GM13976 (cell line): Measurements from ENCODE around the gene HSPBAP1.

Source experiments
- DNase-seq: peaks from one replicate; pipeline ENCODE4 v3.0.0; 2012; ENCODE audit warnings: low spot score
- in situ Hi-C: fragments of 300-500 bp; cut with MboI; formaldehyde crosslinking; loops from one replicate; pipeline ENCODE4 v1.12.0; 2022; ENCODE audit warnings: low sequenced_read_pairs, mixed read lengths, inconsistent platforms; ENCODE audit not compliant: unreplicated experiment
- TF ChIP-seq, protein P1 (sequence below): IDR thresholded peaks from 2 replicates; pipeline ENCODE4 v1.5.1; 2012; ENCODE audit warnings: borderline replicate concordance, mild to moderate bottlenecking; ENCODE audit not compliant: insufficient read depth; ENCODE audit errors: extremely low read depth, missing control alignments, control extremely low read depth

The HSPBAP1 gene

DNA sequence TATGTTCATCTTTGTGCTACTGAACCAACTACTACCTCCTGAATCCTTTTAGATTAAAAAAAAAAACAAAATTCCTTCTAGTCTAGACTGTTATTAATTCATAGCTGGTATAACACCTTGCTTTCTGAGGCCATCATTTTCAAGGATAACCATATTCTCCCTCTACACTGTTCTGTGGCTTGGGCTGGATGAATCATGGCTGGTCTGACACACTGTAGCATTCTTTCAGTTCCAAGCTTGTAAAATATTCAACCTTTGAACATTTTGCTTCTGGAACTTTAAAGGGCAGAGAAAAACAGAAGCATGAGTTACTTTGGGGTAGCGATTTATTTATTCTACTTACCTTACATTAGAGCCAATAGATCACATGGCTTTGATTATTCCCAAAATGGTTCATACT, 7.6 kb downstream of the HSPBAP1 start:
- DNase-seq, result no peak
- in situ Hi-C loops, result no loop called here
- TF ChIP-seq, protein P1, sequence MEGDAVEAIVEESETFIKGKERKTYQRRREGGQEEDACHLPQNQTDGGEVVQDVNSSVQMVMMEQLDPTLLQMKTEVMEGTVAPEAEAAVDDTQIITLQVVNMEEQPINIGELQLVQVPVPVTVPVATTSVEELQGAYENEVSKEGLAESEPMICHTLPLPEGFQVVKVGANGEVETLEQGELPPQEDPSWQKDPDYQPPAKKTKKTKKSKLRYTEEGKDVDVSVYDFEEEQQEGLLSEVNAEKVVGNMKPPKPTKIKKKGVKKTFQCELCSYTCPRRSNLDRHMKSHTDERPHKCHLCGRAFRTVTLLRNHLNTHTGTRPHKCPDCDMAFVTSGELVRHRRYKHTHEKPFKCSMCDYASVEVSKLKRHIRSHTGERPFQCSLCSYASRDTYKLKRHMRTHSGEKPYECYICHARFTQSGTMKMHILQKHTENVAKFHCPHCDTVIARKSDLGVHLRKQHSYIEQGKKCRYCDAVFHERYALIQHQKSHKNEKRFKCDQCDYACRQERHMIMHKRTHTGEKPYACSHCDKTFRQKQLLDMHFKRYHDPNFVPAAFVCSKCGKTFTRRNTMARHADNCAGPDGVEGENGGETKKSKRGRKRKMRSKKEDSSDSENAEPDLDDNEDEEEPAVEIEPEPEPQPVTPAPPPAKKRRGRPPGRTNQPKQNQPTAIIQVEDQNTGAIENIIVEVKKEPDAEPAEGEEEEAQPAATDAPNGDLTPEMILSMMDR, result no peak

DNA sequence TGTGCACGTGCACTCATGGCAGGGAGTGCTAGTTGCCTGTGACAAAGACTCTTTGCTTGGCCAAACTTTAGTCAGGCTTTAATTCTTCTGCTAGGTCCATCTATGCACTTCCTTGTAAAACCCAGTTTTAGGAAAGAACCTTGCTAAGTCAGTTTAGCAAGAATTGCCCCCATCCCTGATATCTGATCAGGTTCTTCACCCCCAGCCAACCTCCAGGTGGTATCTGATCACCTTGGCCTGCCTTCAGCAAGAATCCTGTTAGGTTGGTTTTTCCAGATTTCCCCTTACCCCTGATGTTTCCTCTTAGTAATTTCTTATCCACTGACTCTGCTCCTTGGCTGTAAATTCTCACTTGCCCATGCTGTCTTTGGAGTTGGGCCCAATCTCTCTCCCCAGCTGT, 8.4 kb downstream of the HSPBAP1 start:
- TF ChIP-seq, protein P1, result no peak
- no peak for DNase-seq
- in situ Hi-C loops, result no loop called here

DNA sequence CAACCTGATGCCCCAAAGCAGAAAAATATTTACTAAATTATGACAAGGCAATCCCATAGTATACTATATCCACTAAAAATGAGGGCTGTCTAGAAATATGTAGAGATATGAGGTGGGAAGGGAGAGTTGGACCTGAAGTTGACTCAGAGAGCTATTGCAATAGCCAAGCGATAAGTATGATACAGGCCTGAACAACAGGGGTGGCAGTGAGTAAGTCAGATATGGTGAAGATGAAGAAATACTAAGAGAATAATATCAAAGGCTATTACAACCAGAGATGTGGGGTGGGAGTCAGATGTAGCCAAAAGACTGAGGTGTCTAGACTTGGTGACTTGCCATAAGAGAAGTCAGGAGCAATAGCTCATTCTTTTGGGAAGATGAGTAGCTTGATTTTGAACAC, 9.2 kb downstream of the HSPBAP1 start:
- no peak for DNase-seq
- TF ChIP-seq, protein P1, result no peak
- in situ Hi-C loops, result no loop called here

DNA sequence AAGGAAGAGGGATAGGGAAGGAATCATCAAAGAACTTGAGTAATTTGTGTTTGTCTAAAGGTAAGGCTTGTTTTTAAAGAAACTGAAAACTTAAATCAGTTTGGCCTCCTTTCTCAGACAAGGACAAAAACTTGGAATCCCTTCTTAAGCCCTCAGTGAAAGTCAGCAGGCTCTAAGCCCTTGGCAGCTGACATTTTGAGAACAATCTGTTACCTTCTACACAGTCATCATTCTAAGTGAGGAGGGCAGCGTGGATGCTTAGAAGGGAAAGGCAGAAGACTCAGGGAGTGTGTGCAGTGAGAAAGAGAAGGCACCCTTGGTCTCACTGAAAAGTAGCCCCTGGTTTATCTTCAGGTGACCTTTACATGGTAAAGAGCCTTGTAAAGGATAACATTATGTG, 10.8 kb downstream of the HSPBAP1 start:
- TF ChIP-seq, protein P1, result no peak
- in situ Hi-C loops, result no loop called here
- no peak for DNase-seq

DNA sequence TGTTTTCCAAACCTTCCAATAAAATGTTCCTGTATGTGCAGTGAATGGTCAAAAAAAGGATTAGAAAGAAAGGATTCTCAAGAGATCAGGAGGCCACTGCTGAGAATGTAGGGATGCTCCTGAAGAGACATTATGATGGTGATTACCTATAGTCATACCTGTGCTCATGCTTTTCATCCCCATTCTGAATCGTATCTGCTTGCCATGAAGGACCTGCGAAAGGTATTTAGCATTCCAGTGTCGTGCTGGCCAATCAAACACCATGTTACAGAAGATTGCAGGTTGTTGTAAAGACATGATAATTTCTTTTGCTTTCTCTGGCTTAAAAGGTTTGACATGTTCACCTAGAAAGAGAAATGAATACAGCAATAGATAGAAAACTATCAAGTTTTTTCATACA, 16.1 kb downstream of the HSPBAP1 start:
- no peak for DNase-seq
- in situ Hi-C loops, result no loop called here

DNA sequence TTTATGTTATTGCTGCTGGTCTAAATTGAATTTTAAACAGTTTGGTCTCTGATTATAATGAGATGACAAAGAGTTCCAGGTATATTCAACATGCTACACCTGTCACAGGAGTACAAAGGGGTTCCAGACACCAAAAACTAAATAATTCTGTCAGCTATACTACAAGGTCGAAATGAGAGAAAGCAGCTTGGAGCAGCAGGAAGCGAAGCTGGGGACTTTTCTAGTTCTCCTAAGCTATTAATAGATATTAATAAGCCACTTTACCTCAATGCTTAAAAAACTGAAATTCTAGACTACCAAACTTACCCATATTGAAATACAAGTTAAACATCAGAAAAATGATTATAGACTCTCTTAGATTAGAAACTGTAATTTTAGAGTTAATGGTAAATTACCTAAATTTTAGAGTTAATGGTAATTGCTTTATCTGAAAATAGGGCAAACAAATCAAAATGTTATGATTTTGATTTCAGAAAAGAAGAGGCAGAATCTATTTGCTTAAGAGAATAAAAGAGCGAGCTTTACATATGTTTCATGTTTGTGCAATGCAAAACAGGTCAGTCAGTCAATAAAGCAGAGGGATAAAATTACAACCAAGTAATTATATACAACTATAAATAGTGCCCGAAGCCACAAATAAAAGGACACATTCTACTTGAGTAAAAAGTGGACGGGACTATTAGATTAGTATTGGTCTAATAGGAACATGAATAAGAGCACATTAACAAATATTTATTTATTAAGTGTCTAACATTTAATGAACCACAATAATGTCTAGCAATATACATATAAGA, 16.8 kb downstream of the HSPBAP1 start:
- no peak for DNase-seq
- in situ Hi-C loops, result no loop called here
- TF ChIP-seq, protein P1, result no peak

More for the DNA sequence above, 16.1 kb downstream of the HSPBAP1 start:
- TF ChIP-seq, protein P1, result no peak
